H9 (cell line): ENCODE data around the gene CLCN6. TPM values are rescaled to one million over a fixed set of nuclear protein-coding genes. Genes with fewer than 3 reads are reported as not detected.
A peak's percentile ranks its signal among the peaks of the same experiment; 100 is the strongest.

Experiments
- DNase-seq: peaks from one replicate; pipeline ENCODE4 v3.0.0-alpha.2; 2017
- H2AFZ ChIP-seq: one replicate; pipeline ENCODE4 v1.6.1; 2013; ENCODE audit warnings: mild to moderate bottlenecking, low read length, control low read depth, moderate library complexity
- H2AK5ac ChIP-seq: 2 replicates; pipeline ENCODE4 v1.6.1; 2013; ENCODE audit warnings: low read length, control low read depth, mixed read lengths; ENCODE audit not compliant: insufficient read length
- H2BK120ac ChIP-seq: one replicate; pipeline ENCODE4 v1.6.1; 2013; ENCODE audit warnings: low read depth, mild to moderate bottlenecking, low read length, control low read depth, inconsistent platforms; ENCODE audit not compliant: poor library complexity, severe bottlenecking
- H2BK12ac ChIP-seq: 2 replicates; pipeline ENCODE4 v1.6.1; 2013; ENCODE audit warnings: low read length, control low read depth, mixed read lengths, low read depth; ENCODE audit not compliant: insufficient read length
- H2BK15ac ChIP-seq: 2 replicates; pipeline ENCODE4 v1.6.1; 2013; ENCODE audit warnings: low read depth, low read length, control low read depth
- H2BK20ac ChIP-seq: one replicate; pipeline ENCODE4 v1.6.1; 2013; ENCODE audit warnings: low read depth, mild to moderate bottlenecking, low read length, control low read depth, inconsistent platforms; ENCODE audit not compliant: poor library complexity, severe bottlenecking
- H2BK5ac ChIP-seq: 2 replicates; pipeline ENCODE4 v1.6.1; 2013; ENCODE audit warnings: low read length, control low read depth, mixed read lengths; ENCODE audit not compliant: insufficient read length
- H3K14ac ChIP-seq: 2 replicates; pipeline ENCODE4 v1.6.1; 2013; ENCODE audit warnings: low read length, control low read depth; ENCODE audit not compliant: insufficient read depth
- H3K18ac ChIP-seq: 2 replicates; pipeline ENCODE4 v1.6.1; 2013; ENCODE audit warnings: low read depth, mild to moderate bottlenecking, mixed read lengths, low read length, control low read depth; ENCODE audit not compliant: insufficient read length
- H3K23ac ChIP-seq: 2 replicates; pipeline ENCODE4 v1.6.1; 2013; ENCODE audit warnings: low read length, control low read depth, mixed read lengths, low read depth; ENCODE audit not compliant: insufficient read length
- H3K23me2 ChIP-seq: 2 replicates; pipeline ENCODE4 v1.6.1; 2013; ENCODE audit warnings: low read depth, mild to moderate bottlenecking, mixed read lengths, low read length, control low read depth; ENCODE audit not compliant: insufficient read length, poor library complexity, severe bottlenecking
- H3K27ac ChIP-seq: 2 replicates; pipeline ENCODE4 v1.5.1; 2013; ENCODE audit warnings: low read length, control low read depth, mixed read lengths, low read depth; ENCODE audit not compliant: insufficient read length
- H3K27me3 ChIP-seq: 2 replicates; pipeline ENCODE4 v1.6.1; 2013; ENCODE audit warnings: low read length, control low read depth, inconsistent platforms; ENCODE audit not compliant: insufficient read depth
- H3K4ac ChIP-seq: 2 replicates; pipeline ENCODE4 v1.6.1; 2013; ENCODE audit warnings: low read depth, mild to moderate bottlenecking, control low read depth, inconsistent platforms, low read length, moderate library complexity
- H3K4me1 ChIP-seq: 2 replicates; pipeline ENCODE4 v1.6.1; 2013; ENCODE audit warnings: low read length, control low read depth, inconsistent platforms; ENCODE audit not compliant: insufficient read depth
- H3K4me2 ChIP-seq: 2 replicates; pipeline ENCODE4 v1.6.1; 2013; ENCODE audit warnings: low read length, control low read depth, mixed read lengths; ENCODE audit not compliant: insufficient read length, insufficient read depth
- H3K56ac ChIP-seq: 2 replicates; pipeline ENCODE4 v1.6.1; 2013; ENCODE audit warnings: low read depth, mild to moderate bottlenecking, mixed read lengths, low read length, control low read depth; ENCODE audit not compliant: insufficient read length
- H3K79me1 ChIP-seq: 2 replicates; pipeline ENCODE4 v1.6.1; 2013; ENCODE audit warnings: low read depth, mild to moderate bottlenecking, moderate library complexity, low read length, control low read depth, inconsistent platforms; ENCODE audit not compliant: insufficient read depth, poor library complexity, severe bottlenecking
- H3K79me2 ChIP-seq: 2 replicates; pipeline ENCODE4 v1.6.1; 2013; ENCODE audit warnings: low read length, control low read depth, inconsistent platforms; ENCODE audit not compliant: insufficient read depth
- H3K9ac ChIP-seq: 2 replicates; pipeline ENCODE4 v1.6.1; 2013; ENCODE audit warnings: low read length, control low read depth, mixed read lengths; ENCODE audit not compliant: insufficient read length; ENCODE audit errors: extremely low read depth
- H3K9me3 ChIP-seq: one replicate; pipeline ENCODE4 v1.6.1; 2013; ENCODE audit warnings: low read depth, low read length, inconsistent platforms; ENCODE audit not compliant: control insufficient read depth
- H3T11ph ChIP-seq: one replicate; pipeline ENCODE4 v1.6.1; 2013; ENCODE audit warnings: mild to moderate bottlenecking, low read length, control low read depth, inconsistent platforms
- H4K20me1 ChIP-seq: one replicate; pipeline ENCODE4 v1.6.1; 2013; ENCODE audit not compliant: control insufficient read depth, insufficient read length, insufficient read depth
- H4K5ac ChIP-seq: 2 replicates; pipeline ENCODE4 v1.6.1; 2013; ENCODE audit warnings: low read depth, mild to moderate bottlenecking, mixed read lengths, low read length, control low read depth; ENCODE audit not compliant: insufficient read length
- H4K8ac ChIP-seq: replicated peaks from 2 replicates; pipeline ENCODE4 v1.6.1; 2013; ENCODE audit warnings: low read length, control low read depth, mixed read lengths, low read depth; ENCODE audit not compliant: insufficient read length
- H4K91ac ChIP-seq: 2 replicates; pipeline ENCODE4 v1.6.1; 2013; ENCODE audit warnings: low read depth, mild to moderate bottlenecking, moderate library complexity, mixed read lengths, low read length, control low read depth; ENCODE audit not compliant: insufficient read length
- H3K27ac Mint-ChIP-seq, 3 experiments: 2 replicates in 2 of 3; 3 replicates in 1 of 3; pipeline ENCODE4 v1.8.0; 2020 to 2021; ENCODE audit warnings: mixed read lengths in 3 of 3, mild to moderate bottlenecking in 1 of 3, moderate library complexity in 1 of 3
- H3K27me3 Mint-ChIP-seq: 2 replicates; pipeline ENCODE4 v1.8.0; 2021; ENCODE audit warnings: low read depth, mild to moderate bottlenecking, moderate library complexity, mixed read lengths
- H3K36me3 Mint-ChIP-seq, 3 experiments: 2 replicates in 2 of 3; 3 replicates in 1 of 3; pipeline ENCODE4 v1.8.0; 2020 to 2021; ENCODE audit warnings: low read depth in 3 of 3, mixed read lengths in 3 of 3; ENCODE audit not compliant: insufficient read depth in 1 of 3
- H3K4me1 Mint-ChIP-seq, 2 experiments: 2 replicates each; pipeline ENCODE4 v1.8.0; 2020; ENCODE audit warnings: mixed read lengths in 2 of 2
- H3K4me3 Mint-ChIP-seq, 2 experiments: 2 replicates in 1 of 2; 3 replicates in 1 of 2; pipeline ENCODE4 v1.8.0; 2020 to 2021; ENCODE audit warnings: mild to moderate bottlenecking in 2 of 2, mixed read lengths in 2 of 2, moderate library complexity in 1 of 2
- H3K9me3 Mint-ChIP-seq, 2 experiments: 2 replicates in 1 of 2; 3 replicates in 1 of 2; pipeline ENCODE4 v1.8.0; 2020; ENCODE audit warnings: mild to moderate bottlenecking in 2 of 2, mixed read lengths in 2 of 2, moderate library complexity in 1 of 2
- CTCF ChIP-seq: fragments of 200-600 bp; sonication (generic); conservative IDR thresholded peaks from 3 replicates; pipeline ENCODE4 v1.8.0; 2021; ENCODE audit warnings: antibody characterized with exemption, mild to moderate bottlenecking
- WGBS: extraction: QIAGEN DNeasy Blood & Tissue Kit; methylation state at CpG from one replicate; pipeline ENCODE4 v1.1.7; 2013; ENCODE audit warnings: missing lambda C conversion rate, low lambda C conversion rate, mixed read lengths; ENCODE audit not compliant: insufficient read length; ENCODE audit errors: extremely low coverage; 5-methylcytosine and 5-hydroxymethylcytosine counted together
- total RNA-seq: library from RNA; stranded (reverse); gene quantifications from 2 replicates; pipeline ENCODE4 v1.2.1, GENCODE V29; 2021

The CLCN6 gene
- total RNA-seq, 1 experiment from 2014 or later: 20.5 TPM

- no peaks in the 10 kb centered on the region for H3K9me3 Mint-ChIP-seq
Measured at GRCh38 chr1:11787251-11787803, 18.7 kb upstream of the CLCN6 start.

More at GRCh38 chr1:11787251-11787803, 18.7 kb upstream of the CLCN6 start:
- Histone ChIP-seq H2BK15ac (no peak overlapping the region), H3K23me2 (no peaks in the 10 kb centered on the region), H3T11ph (no peak overlapping the region), H2BK120ac (no peak overlapping the region), H3K27ac (no peak overlapping the region), H4K5ac (no peak overlapping the region), H3K4me1 (peaks cover 6% of the 10 kb centered on the region; the same call in 1 of the 2 replicates), H3K27me3 (no peaks in the 10 kb centered on the region), H3K56ac (no peak overlapping the region), H3K79me2 (no peaks in the 10 kb centered on the region), H2BK12ac (no peak overlapping the region), H3K9ac (no peak overlapping the region), H2BK5ac (no peak overlapping the region), H2BK20ac (no peak overlapping the region), H3K79me1 (no peaks in the 10 kb centered on the region), H3K4me2 (no peak overlapping the region), H3K9me3 (no peaks in the 10 kb centered on the region), H3K4ac (no peak overlapping the region), H2AFZ (no peak overlapping the region), H4K20me1 (no peaks in the 10 kb centered on the region), H4K8ac (no peak overlapping the region), H3K18ac (peak overlapping the region; percentile 1), H2AK5ac (no peak overlapping the region), H4K91ac (no peak overlapping the region), H3K14ac (no peak overlapping the region), H3K23ac (no peak overlapping the region)
- no CpG with 5 or more reads among the region's 16 CpGs for WGBS
- no peak for DNase-seq
- H3K36me3 Mint-ChIP-seq: peaks cover 3 to 20% (median 17%) of the 10 kb centered on the region in 3 experiments; a peak in 5 of 7 replicates
- no peak for TF ChIP-seq CTCF
- H3K27ac Mint-ChIP-seq: peak overlapping the region in 1 of 3 experiments; percentile 72; a peak in 1 of 7 replicates
- no peak overlapping the region for H3K4me3 Mint-ChIP-seq
- H3K27me3 Mint-ChIP-seq: peaks cover 1% of the 10 kb centered on the region; the same call in 1 of the 2 replicates
- H3K4me1 Mint-ChIP-seq: peaks cover 25 to 34% of the 10 kb centered on the region in 2 experiments
